Activated naive CD8-positive, alpha-beta T cell treated with anti-CD3 and anti-CD28 coated beads, Interleukin-2, amount 50 U/mL, for 16 hours (primary cell): ENCODE measurements around the gene RABGAP1L.
"Not testable (repeated sequence)": the region's sequence is repeated elsewhere in the genome, so short reads cannot be mapped to it uniquely, and the experiment has no call there.

Experiments used
- DNase-seq: peaks from one replicate; pipeline ENCODE4 v3.0.0-alpha.2; 2020; ENCODE audit warnings: low read depth, low spot score

Gene RABGAP1L

GRCh38 chr1:174428033-174428432 lies 268.7 kb downstream of the RABGAP1L start:
- no peak for DNase-seq

DNA sequence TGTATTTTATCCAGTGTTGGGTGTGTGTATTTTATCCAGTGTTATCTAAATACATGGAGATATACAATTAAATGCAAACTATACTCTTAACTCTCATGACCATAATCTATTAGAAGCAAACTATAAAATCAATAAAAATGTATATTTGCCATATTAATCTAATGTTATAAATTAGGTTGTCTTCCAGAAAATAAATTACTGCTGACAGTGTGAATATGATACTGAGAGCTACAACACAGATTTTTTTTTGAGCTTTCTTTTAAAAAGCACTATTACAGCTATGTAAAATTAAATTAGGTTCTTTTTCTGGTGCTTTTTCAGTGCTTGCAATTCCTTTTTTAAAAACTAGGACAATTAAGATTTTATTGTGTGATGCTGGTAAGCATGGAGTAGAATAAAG lies 269.4 kb downstream of the RABGAP1L start:
- no peak for DNase-seq

- DNase-seq = no peak
Observed at GRCh38 chr1:174433451-174433850, 274.1 kb downstream of the RABGAP1L start.

DNA sequence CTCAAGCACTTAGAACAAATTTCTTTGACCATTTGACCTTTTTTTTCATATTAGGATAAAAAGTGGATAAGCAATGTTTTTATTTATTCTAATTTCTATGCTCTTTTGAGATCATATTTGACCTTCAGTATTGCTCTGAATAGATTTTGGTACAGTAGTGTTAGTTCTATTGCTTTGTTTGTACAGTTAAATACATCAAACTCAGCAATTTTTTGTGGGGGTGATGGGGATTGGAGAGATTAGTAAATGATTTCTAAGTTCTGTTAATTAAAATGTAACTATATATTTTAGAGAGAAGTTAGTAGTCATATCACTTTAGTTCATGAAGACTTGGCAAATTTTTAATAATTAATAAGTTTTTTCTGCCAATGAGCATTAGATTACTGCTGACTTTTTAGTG lies 286.0 kb downstream of the RABGAP1L start:
- no peak for DNase-seq

- no peak for DNase-seq
Observed at GRCh38 chr1:174445817-174446216, 286.5 kb downstream of the RABGAP1L start.

DNA sequence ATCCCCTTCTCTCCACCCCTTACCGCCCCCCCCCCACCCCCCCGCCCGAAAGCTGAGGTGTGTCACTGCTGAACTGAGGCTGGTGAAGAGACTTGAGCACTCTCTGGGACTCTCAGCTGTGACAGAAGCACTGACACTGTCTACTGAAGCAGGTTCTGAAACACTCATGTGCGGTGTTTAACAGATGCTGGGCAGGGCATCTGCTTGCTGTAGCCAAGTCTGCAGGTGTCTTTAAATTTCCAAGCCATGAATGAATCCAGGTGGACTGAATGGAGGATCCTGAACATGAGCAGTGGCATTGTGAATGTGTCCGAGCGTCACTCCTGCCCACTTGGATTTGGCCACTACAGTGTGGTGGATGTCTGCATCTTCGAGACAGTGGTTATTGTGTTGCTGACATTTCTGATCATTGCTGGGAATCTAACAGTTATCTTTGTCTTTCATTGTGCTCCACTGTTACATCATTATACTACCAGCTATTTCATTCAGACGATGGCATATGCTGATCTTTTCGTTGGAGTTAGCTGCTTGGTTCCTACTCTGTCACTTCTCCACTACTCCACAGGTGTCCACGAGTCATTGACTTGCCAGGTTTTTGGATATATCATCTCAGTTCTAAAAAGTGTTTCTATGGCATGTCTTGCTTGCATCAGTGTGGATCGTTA lies 288.7 kb downstream of the RABGAP1L start, which contains the start of gene GPR52:
GPR52 (plus strand) TSS at position 99 of the 665 bp plus-strand sequence; CDS start at position 247, 148 bp downstream.
- no peak for DNase-seq

DNA sequence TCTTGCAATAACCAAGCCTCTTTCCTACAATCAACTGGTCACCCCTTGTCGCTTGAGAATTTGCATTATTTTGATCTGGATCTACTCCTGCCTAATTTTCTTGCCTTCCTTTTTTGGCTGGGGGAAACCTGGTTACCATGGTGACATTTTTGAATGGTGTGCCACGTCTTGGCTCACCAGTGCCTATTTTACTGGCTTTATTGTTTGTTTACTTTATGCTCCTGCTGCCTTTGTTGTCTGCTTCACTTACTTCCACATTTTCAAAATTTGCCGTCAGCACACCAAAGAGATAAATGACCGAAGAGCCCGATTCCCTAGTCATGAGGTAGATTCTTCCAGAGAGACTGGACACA lies 289.2 kb downstream of the RABGAP1L start:
- no peak for DNase-seq

GRCh38 chr1:174448974-174449373 lies 289.7 kb downstream of the RABGAP1L start:
- DNase-seq = no peak

- DNase-seq = no peak
Observed at GRCh38 chr1:174451408-174451807, 292.1 kb downstream of the RABGAP1L start.

DNA sequence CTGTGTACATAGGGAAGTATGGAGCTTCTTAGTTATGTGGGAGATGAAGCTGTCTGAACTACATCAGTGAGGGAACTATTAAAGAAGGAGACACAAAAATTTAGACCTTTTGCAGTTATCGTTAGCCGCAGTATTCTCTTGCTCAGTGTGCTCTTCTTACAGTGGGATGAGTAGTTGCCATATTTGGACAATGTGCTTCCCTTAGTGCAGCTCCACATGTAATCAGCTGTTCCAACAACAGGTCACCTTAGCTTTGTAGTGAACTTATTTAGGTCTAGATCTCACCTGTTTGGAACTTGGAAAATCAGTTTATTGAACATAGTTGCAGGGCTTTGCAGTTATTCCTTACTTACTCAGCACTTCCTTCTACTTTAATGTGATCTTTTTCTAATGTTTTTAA lies 306.5 kb downstream of the RABGAP1L start:
- DNase-seq = no peak

GRCh38 chr1:174466607-174467006 lies 307.3 kb downstream of the RABGAP1L start:
- DNase-seq = no peak

DNA sequence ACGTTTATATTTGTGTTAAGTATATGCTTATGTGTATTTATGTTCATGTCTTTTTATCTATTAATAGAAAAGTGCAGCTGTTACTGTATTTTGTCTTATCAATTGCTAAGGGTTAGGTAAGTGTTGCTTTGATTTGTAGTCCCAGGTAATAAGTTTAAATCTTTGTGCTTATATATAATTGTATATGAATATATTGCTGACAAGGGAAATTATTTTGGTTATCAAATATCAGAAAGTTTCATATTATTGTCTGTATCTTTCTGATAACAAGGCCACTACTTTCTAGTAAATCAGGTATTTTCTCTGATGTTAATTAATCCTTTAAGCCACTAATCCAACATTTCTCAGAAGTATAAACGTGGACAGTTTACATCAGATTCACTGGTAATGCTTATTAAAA lies 309.7 kb downstream of the RABGAP1L start:
- DNase-seq = no peak

- no peak for DNase-seq
Observed at GRCh38 chr1:174469687-174470086, 310.4 kb downstream of the RABGAP1L start.

GRCh38 chr1:174479281-174479680 lies 320.0 kb downstream of the RABGAP1L start:
- DNase-seq = no peak

GRCh38 chr1:174480324-174480723 lies 321.0 kb downstream of the RABGAP1L start:
- DNase-seq = no peak

DNA sequence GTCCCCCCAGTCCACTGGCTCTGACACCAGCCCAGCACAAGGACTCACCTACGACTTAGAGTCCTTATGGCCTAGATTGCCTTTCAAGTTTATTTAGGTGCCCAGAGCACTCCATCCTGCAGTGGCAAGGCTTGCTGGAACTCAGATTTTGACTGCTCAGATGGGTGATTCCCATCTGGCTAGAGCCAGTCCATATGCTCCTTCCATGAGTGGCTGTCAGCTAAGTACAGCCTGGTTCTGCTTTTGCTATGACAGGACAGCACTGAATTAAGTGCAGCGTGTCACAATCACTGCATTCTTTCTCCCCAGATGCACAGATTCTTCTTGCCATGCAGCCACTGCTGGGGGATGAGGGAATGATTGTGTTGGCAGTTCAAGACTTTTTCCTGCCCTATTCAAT lies 332.3 kb downstream of the RABGAP1L start:
- no peak for DNase-seq

GRCh38 chr1:174497478-174497877 lies 338.2 kb downstream of the RABGAP1L start:
- DNase-seq = no peak

DNA sequence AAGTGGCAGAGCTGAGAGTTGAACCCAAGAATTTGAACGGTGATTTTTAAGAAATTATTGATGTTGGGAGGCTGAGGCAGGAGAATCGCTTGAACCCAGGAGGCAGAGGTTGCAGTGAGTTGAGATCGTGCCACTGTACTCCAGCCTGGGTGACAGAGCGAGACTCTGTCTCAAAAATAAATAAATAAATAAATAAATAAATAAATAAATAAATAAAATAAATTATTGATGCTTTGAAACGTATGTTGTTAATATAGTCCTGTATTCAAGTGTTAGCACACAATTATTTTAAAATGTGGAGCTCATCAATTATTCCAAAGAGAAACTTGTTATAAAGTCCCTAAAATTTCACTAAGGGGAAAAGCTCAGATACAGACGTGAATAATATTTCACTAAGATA lies 357.4 kb downstream of the RABGAP1L start:
- not testable (repeated sequence) for DNase-seq

GRCh38 chr1:174519844-174520243 lies 360.5 kb downstream of the RABGAP1L start:
- no peak for DNase-seq

GRCh38 chr1:174531751-174532150 lies 372.4 kb downstream of the RABGAP1L start:
- DNase-seq = no peak

- no peak for DNase-seq
Observed at GRCh38 chr1:174534789-174535188, 375.5 kb downstream of the RABGAP1L start.

- DNase-seq = no peak
Observed at GRCh38 chr1:174535207-174535606, 375.9 kb downstream of the RABGAP1L start.

GRCh38 chr1:174543421-174543820 lies 384.1 kb downstream of the RABGAP1L start:
- DNase-seq = not testable (repeated sequence)

DNA sequence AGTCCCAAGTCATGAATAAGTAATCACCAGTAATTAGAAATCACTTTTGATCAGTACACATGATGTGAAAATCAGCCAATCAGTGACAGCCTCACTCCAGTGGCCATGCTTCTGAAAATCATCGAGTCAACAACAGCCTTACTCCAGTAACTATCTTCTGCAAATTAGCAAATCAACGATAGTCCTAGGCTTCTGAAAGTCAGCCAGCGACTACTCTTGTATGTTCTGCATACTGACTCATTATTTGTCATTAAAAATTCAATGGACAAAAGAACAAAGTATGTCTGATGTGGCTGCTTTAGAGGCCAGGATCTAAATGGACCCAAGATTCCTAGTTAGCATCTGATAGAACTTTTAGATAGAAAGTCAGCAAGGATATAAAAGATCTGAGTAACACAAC lies 391.0 kb downstream of the RABGAP1L start:
- no peak for DNase-seq
